H9 (cell line): ENCODE results near the gene DNMBP. TPM values are rescaled to one million over a fixed set of nuclear protein-coding genes. Genes with fewer than 3 reads are reported as not detected.

Experiments
- DNase-seq: peaks from one replicate; pipeline ENCODE4 v3.0.0-alpha.2; 2017
- H2AFZ ChIP-seq: one replicate; pipeline ENCODE4 v1.6.1; 2013; ENCODE audit warnings: mild to moderate bottlenecking, low read length, control low read depth, moderate library complexity
- H2AK5ac ChIP-seq: 2 replicates; pipeline ENCODE4 v1.6.1; 2013; ENCODE audit warnings: low read length, control low read depth, mixed read lengths; ENCODE audit not compliant: insufficient read length
- H2BK120ac ChIP-seq: one replicate; pipeline ENCODE4 v1.6.1; 2013; ENCODE audit warnings: low read depth, mild to moderate bottlenecking, low read length, control low read depth, inconsistent platforms; ENCODE audit not compliant: poor library complexity, severe bottlenecking
- H2BK12ac ChIP-seq: 2 replicates; pipeline ENCODE4 v1.6.1; 2013; ENCODE audit warnings: low read length, control low read depth, mixed read lengths, low read depth; ENCODE audit not compliant: insufficient read length
- H2BK15ac ChIP-seq: 2 replicates; pipeline ENCODE4 v1.6.1; 2013; ENCODE audit warnings: low read depth, low read length, control low read depth
- H2BK20ac ChIP-seq: one replicate; pipeline ENCODE4 v1.6.1; 2013; ENCODE audit warnings: low read depth, mild to moderate bottlenecking, low read length, control low read depth, inconsistent platforms; ENCODE audit not compliant: poor library complexity, severe bottlenecking
- H2BK5ac ChIP-seq: 2 replicates; pipeline ENCODE4 v1.6.1; 2013; ENCODE audit warnings: low read length, control low read depth, mixed read lengths; ENCODE audit not compliant: insufficient read length
- H3K14ac ChIP-seq: 2 replicates; pipeline ENCODE4 v1.6.1; 2013; ENCODE audit warnings: low read length, control low read depth; ENCODE audit not compliant: insufficient read depth
- H3K18ac ChIP-seq: 2 replicates; pipeline ENCODE4 v1.6.1; 2013; ENCODE audit warnings: low read depth, mild to moderate bottlenecking, mixed read lengths, low read length, control low read depth; ENCODE audit not compliant: insufficient read length
- H3K23ac ChIP-seq: 2 replicates; pipeline ENCODE4 v1.6.1; 2013; ENCODE audit warnings: low read length, control low read depth, mixed read lengths, low read depth; ENCODE audit not compliant: insufficient read length
- H3K23me2 ChIP-seq: 2 replicates; pipeline ENCODE4 v1.6.1; 2013; ENCODE audit warnings: low read depth, mild to moderate bottlenecking, mixed read lengths, low read length, control low read depth; ENCODE audit not compliant: insufficient read length, poor library complexity, severe bottlenecking
- H3K27ac ChIP-seq: 2 replicates; pipeline ENCODE4 v1.5.1; 2013; ENCODE audit warnings: low read length, control low read depth, mixed read lengths, low read depth; ENCODE audit not compliant: insufficient read length
- H3K27me3 ChIP-seq: 2 replicates; pipeline ENCODE4 v1.6.1; 2013; ENCODE audit warnings: low read length, control low read depth, inconsistent platforms; ENCODE audit not compliant: insufficient read depth
- H3K4ac ChIP-seq: 2 replicates; pipeline ENCODE4 v1.6.1; 2013; ENCODE audit warnings: low read depth, mild to moderate bottlenecking, control low read depth, inconsistent platforms, low read length, moderate library complexity
- H3K4me1 ChIP-seq: 2 replicates; pipeline ENCODE4 v1.6.1; 2013; ENCODE audit warnings: low read length, control low read depth, inconsistent platforms; ENCODE audit not compliant: insufficient read depth
- H3K4me2 ChIP-seq: 2 replicates; pipeline ENCODE4 v1.6.1; 2013; ENCODE audit warnings: low read length, control low read depth, mixed read lengths; ENCODE audit not compliant: insufficient read length, insufficient read depth
- H3K56ac ChIP-seq: 2 replicates; pipeline ENCODE4 v1.6.1; 2013; ENCODE audit warnings: low read depth, mild to moderate bottlenecking, mixed read lengths, low read length, control low read depth; ENCODE audit not compliant: insufficient read length
- H3K79me1 ChIP-seq: 2 replicates; pipeline ENCODE4 v1.6.1; 2013; ENCODE audit warnings: low read depth, mild to moderate bottlenecking, moderate library complexity, low read length, control low read depth, inconsistent platforms; ENCODE audit not compliant: insufficient read depth, poor library complexity, severe bottlenecking
- H3K79me2 ChIP-seq: 2 replicates; pipeline ENCODE4 v1.6.1; 2013; ENCODE audit warnings: low read length, control low read depth, inconsistent platforms; ENCODE audit not compliant: insufficient read depth
- H3K9ac ChIP-seq: 2 replicates; pipeline ENCODE4 v1.6.1; 2013; ENCODE audit warnings: low read length, control low read depth, mixed read lengths; ENCODE audit not compliant: insufficient read length; ENCODE audit errors: extremely low read depth
- H3K9me3 ChIP-seq: one replicate; pipeline ENCODE4 v1.6.1; 2013; ENCODE audit warnings: low read depth, low read length, inconsistent platforms; ENCODE audit not compliant: control insufficient read depth
- H3T11ph ChIP-seq: one replicate; pipeline ENCODE4 v1.6.1; 2013; ENCODE audit warnings: mild to moderate bottlenecking, low read length, control low read depth, inconsistent platforms
- H4K20me1 ChIP-seq: one replicate; pipeline ENCODE4 v1.6.1; 2013; ENCODE audit not compliant: control insufficient read depth, insufficient read length, insufficient read depth
- H4K5ac ChIP-seq: 2 replicates; pipeline ENCODE4 v1.6.1; 2013; ENCODE audit warnings: low read depth, mild to moderate bottlenecking, mixed read lengths, low read length, control low read depth; ENCODE audit not compliant: insufficient read length
- H4K8ac ChIP-seq: replicated peaks from 2 replicates; pipeline ENCODE4 v1.6.1; 2013; ENCODE audit warnings: low read length, control low read depth, mixed read lengths, low read depth; ENCODE audit not compliant: insufficient read length
- H4K91ac ChIP-seq: 2 replicates; pipeline ENCODE4 v1.6.1; 2013; ENCODE audit warnings: low read depth, mild to moderate bottlenecking, moderate library complexity, mixed read lengths, low read length, control low read depth; ENCODE audit not compliant: insufficient read length
- H3K27ac Mint-ChIP-seq, 3 experiments: 2 replicates in 2 of 3; 3 replicates in 1 of 3; pipeline ENCODE4 v1.8.0; 2020 to 2021; ENCODE audit warnings: mixed read lengths in 3 of 3, mild to moderate bottlenecking in 1 of 3, moderate library complexity in 1 of 3
- H3K27me3 Mint-ChIP-seq: 2 replicates; pipeline ENCODE4 v1.8.0; 2021; ENCODE audit warnings: low read depth, mild to moderate bottlenecking, moderate library complexity, mixed read lengths
- H3K36me3 Mint-ChIP-seq, 3 experiments: 2 replicates in 2 of 3; 3 replicates in 1 of 3; pipeline ENCODE4 v1.8.0; 2020 to 2021; ENCODE audit warnings: low read depth in 3 of 3, mixed read lengths in 3 of 3; ENCODE audit not compliant: insufficient read depth in 1 of 3
- H3K4me1 Mint-ChIP-seq, 2 experiments: 2 replicates each; pipeline ENCODE4 v1.8.0; 2020; ENCODE audit warnings: mixed read lengths in 2 of 2
- H3K4me3 Mint-ChIP-seq, 2 experiments: 2 replicates in 1 of 2; 3 replicates in 1 of 2; pipeline ENCODE4 v1.8.0; 2020 to 2021; ENCODE audit warnings: mild to moderate bottlenecking in 2 of 2, mixed read lengths in 2 of 2, moderate library complexity in 1 of 2
- H3K9me3 Mint-ChIP-seq, 2 experiments: 2 replicates in 1 of 2; 3 replicates in 1 of 2; pipeline ENCODE4 v1.8.0; 2020; ENCODE audit warnings: mild to moderate bottlenecking in 2 of 2, mixed read lengths in 2 of 2, moderate library complexity in 1 of 2
- CTCF ChIP-seq: fragments of 200-600 bp; sonication (generic); conservative IDR thresholded peaks from 3 replicates; pipeline ENCODE4 v1.8.0; 2021; ENCODE audit warnings: antibody characterized with exemption, mild to moderate bottlenecking
- WGBS: extraction: QIAGEN DNeasy Blood & Tissue Kit; methylation state at CpG from one replicate; pipeline ENCODE4 v1.1.7; 2013; ENCODE audit warnings: missing lambda C conversion rate, low lambda C conversion rate, mixed read lengths; ENCODE audit not compliant: insufficient read length; ENCODE audit errors: extremely low coverage; 5-methylcytosine and 5-hydroxymethylcytosine counted together
- total RNA-seq: library from RNA; stranded (reverse); gene quantifications from 2 replicates; pipeline ENCODE4 v1.2.1, GENCODE V29; 2021

The DNMBP gene
- total RNA-seq, 1 experiment from 2014 or later, result 25.6 TPM

- Histone ChIP-seq H3K14ac (no peak overlapping the region), H3K27ac (no peak overlapping the region), H2BK120ac (no peak overlapping the region), H2AFZ (no peak overlapping the region), H4K91ac (no peak overlapping the region), H3T11ph (no peak overlapping the region), H3K23me2 (no peaks in the 10 kb centered on the region), H3K4ac (no peak overlapping the region), H2AK5ac (no peak overlapping the region), H3K56ac (no peak overlapping the region), H3K9ac (no peak overlapping the region), H2BK20ac (no peak overlapping the region), H4K8ac (no peak overlapping the region), H2BK5ac (no peak overlapping the region), H3K18ac (no peak overlapping the region), H3K9me3 (peaks cover 7% of the 10 kb centered on the region), H4K20me1 (no peaks in the 10 kb centered on the region), H3K4me1 (no peaks in the 10 kb centered on the region), H2BK12ac (no peak overlapping the region), H3K79me2 (no peaks in the 10 kb centered on the region), H2BK15ac (no peak overlapping the region), H3K4me2 (no peak overlapping the region), H3K79me1 (no peaks in the 10 kb centered on the region), H3K27me3 (no peaks in the 10 kb centered on the region), H4K5ac (no peak overlapping the region), H3K23ac (no peak overlapping the region)
- DNase-seq, result no peak
- H3K27me3 Mint-ChIP-seq, result no peaks in the 10 kb centered on the region; the same call in none of the 2 replicates
- peaks cover 6 to 13% (median 8%) of the 10 kb centered on the region in 3 experiments for H3K36me3 Mint-ChIP-seq
- H3K27ac Mint-ChIP-seq, result no peak overlapping the region
- peaks cover 3 to 6% of the 10 kb centered on the region in 2 experiments for H3K4me1 Mint-ChIP-seq
- no peak for TF ChIP-seq CTCF
- no CpG with 5 or more reads among the region's 5 CpGs for WGBS
- H3K9me3 Mint-ChIP-seq, result peaks cover 16 to 23% of the 10 kb centered on the region in 2 experiments
- no peak overlapping the region for H3K4me3 Mint-ChIP-seq
Measured at GRCh38 chr10:100025576-100025975, 15.8 kb upstream of the DNMBP start.
